Measurements from ENCODE around the gene KLHL13. TPM values are rescaled to one million over a fixed set of nuclear protein-coding genes. Genes with fewer than 3 reads are reported as not detected.
"Not testable (repeated sequence)": the region's sequence is repeated elsewhere in the genome, so short reads cannot be mapped to it uniquely, and the experiment has no call there.

The KLHL13 gene
- total and polyA plus RNA-seq, 10 of the 15 experiments (the other 5 are each of a cell fraction or from before 2014, with no cell fraction given), result 8.2 to 34.1 (median 13.8) TPM

GRCh38 chrX:118124243-118124642, 7.6 kb upstream of the KLHL13 start:
- intact Hi-C loops (cut with micrococcal nuclease; ENCODE audit: unreplicated experiment); H3K9ac ChIP-seq (ENCODE audit: control insufficient read depth, insufficient read depth, low read length); H3K9me3 ChIP-seq (replicated peaks; ENCODE audit: control insufficient read depth, insufficient read depth, low read length); in situ Hi-C loops (cut with MboI); H3K27ac ChIP-seq (ENCODE audit: control insufficient read depth, insufficient read depth); ATAC-seq; H3K4me2 ChIP-seq (ENCODE audit: control insufficient read depth, insufficient read depth); RAD21 ChIA-PET (ENCODE audit: unreplicated experiment); H3K4me1 ChIP-seq (ENCODE audit: control insufficient read depth, insufficient read depth, low read length); FAIRE-seq; BruUV-seq (replicated peaks); POLR2A ChIA-PET; H3K4me3 ChIP-seq; H3K36me3 ChIP-seq (ENCODE audit: control insufficient read depth in 2 of 2, insufficient read depth in 2 of 2, low read length in 1 of 2); H3K79me2 ChIP-seq (ENCODE audit: control insufficient read depth, insufficient read depth, low read length); H3K27me3 ChIP-seq (replicated peaks in 1 of 2; ENCODE audit: control insufficient read depth in 2 of 2, insufficient read depth in 2 of 2, low read length in 1 of 2); H4K20me1 ChIP-seq (ENCODE audit: control insufficient read depth, insufficient read depth); DNase-seq (ENCODE audit: low read depth, low spot score); H2AFZ ChIP-seq (ENCODE audit: control insufficient read depth, low read depth, low read length): not testable (repeated sequence)
- ChIA-PET CTCF (interaction anchor here (1.3 kb wide), 1 partner anchor 9 kb away, joined by 4 read pairs; no protein-coding TSS in a partner anchor), SMC1A (ENCODE audit: uncharacterized antibody, unreplicated experiment) (interaction anchor here (0.7 kb wide), 1 partner anchor 128 kb away, joined by 5 read pairs; no protein-coding TSS in a partner anchor)
- 5% methylated on average over 4 of the region's 4 CpGs for WGBS (ENCODE audit: insufficient coverage, insufficient replicate concordance, low lambda C conversion rate, missing lambda C conversion rate)

- CTCF ChIA-PET, result no interaction called here
- no peak for TF ChIP-seq ELK1 (IDR thresholded peaks at IDR 0.05; ENCODE audit: low read depth, low read length)
- no peak for TF ChIP-seq NRF1 (conservative IDR thresholded peaks at IDR 0.05; ENCODE audit: low read depth, low read length)
- no peak for TF ChIP-seq EP300 (IDR thresholded peaks at IDR 0.05; ENCODE audit: borderline replicate concordance in 1 of 2, control insufficient read depth in 1 of 2, low read depth in 2 of 2, low read length in 2 of 2)
- TF ChIP-seq SMARCA5 (IDR thresholded peaks at IDR 0.05), result no peak
- TF ChIP-seq SP1 (IDR thresholded peaks at IDR 0.05; ENCODE audit: low read depth, low read length), result no peak
- no peak for TF ChIP-seq CHD2 (IDR thresholded peaks at IDR 0.05; ENCODE audit: borderline replicate concordance, low read depth, low read length)
- Histone ChIP-seq H3K9ac (ENCODE audit: control insufficient read depth, insufficient read depth, low read length) (no peak overlapping the region), H3K36me3 (ENCODE audit: control insufficient read depth in 2 of 2, insufficient read depth in 2 of 2, low read length in 1 of 2) (no peaks in the 10 kb centered on the region), H2AFZ (ENCODE audit: control insufficient read depth, low read depth, low read length) (no peak overlapping the region), H3K27ac (ENCODE audit: control insufficient read depth, insufficient read depth) (no peak overlapping the region), H4K20me1 (ENCODE audit: control insufficient read depth, insufficient read depth) (no peaks in the 10 kb centered on the region), H3K27me3 (replicated peaks in 1 of 2; ENCODE audit: control insufficient read depth in 2 of 2, insufficient read depth in 2 of 2, low read length in 1 of 2) (no peaks in the 10 kb centered on the region), H3K9me3 (replicated peaks; ENCODE audit: control insufficient read depth, insufficient read depth, low read length) (no peaks in the 10 kb centered on the region), H3K4me1 (ENCODE audit: control insufficient read depth, insufficient read depth, low read length) (no peaks in the 10 kb centered on the region), H3K4me2 (ENCODE audit: control insufficient read depth, insufficient read depth) (no peak overlapping the region), H3K4me3 (no peak overlapping the region), H3K79me2 (ENCODE audit: control insufficient read depth, insufficient read depth, low read length) (no peaks in the 10 kb centered on the region)
- DNase-seq (ENCODE audit: low read depth, low spot score) (no peak), FAIRE-seq (no peak), ATAC-seq (no peak)
- no TSS peak for BruUV-seq (replicated peaks)
- POLR2A ChIA-PET, result no interaction called here
- RAD21 ChIA-PET (ENCODE audit: unreplicated experiment), result no interaction called here
- SMC1A ChIA-PET (ENCODE audit: uncharacterized antibody, unreplicated experiment), result no interaction called here
- in situ Hi-C loops (cut with MboI), result no loop called here
- intact Hi-C loops (cut with micrococcal nuclease; ENCODE audit: unreplicated experiment), result no loop called here
- 68% methylated on average over 2 of the region's 2 CpGs for WGBS (ENCODE audit: insufficient coverage, insufficient replicate concordance, low lambda C conversion rate, missing lambda C conversion rate)
These were observed 1.1 kb upstream of the KLHL13 start for GRCh38 chrX:118117741-118118140.

All from GM12878 (cell line).